ENCODE results near the gene TFAP2B.

The TFAP2B gene

GRCh38 chr6:50818673-50819072 lies at the start of gene TFAP2B:
TFAP2B (plus strand) TSS chr6:50818871; CDS start chr6:50818892, 21 bp downstream.
- no peak for DNase-seq (ENCODE audit: low read depth)

- no peak for DNase-seq (ENCODE audit: low read depth)
Measured at GRCh38 chr6:50778696-50779095, 40.0 kb upstream of the TFAP2B start.

- DNase-seq (ENCODE audit: low read depth), result no peak
Measured at GRCh38 chr6:50780382-50780781, 38.3 kb upstream of the TFAP2B start.

GRCh38 chr6:50785921-50786320 lies 32.8 kb upstream of the TFAP2B start:
- DNase-seq (ENCODE audit: low read depth), result no peak

GRCh38 chr6:50791900-50792508 lies 26.7 kb upstream of the TFAP2B start:
- no peak for DNase-seq (ENCODE audit: low read depth)

GRCh38 chr6:50792771-50793170 lies 25.9 kb upstream of the TFAP2B start:
- no peak for DNase-seq (ENCODE audit: low read depth)

GRCh38 chr6:50795574-50795973 lies 23.1 kb upstream of the TFAP2B start:
- DNase-seq (ENCODE audit: low read depth), result no peak

GRCh38 chr6:50804283-50804682 lies 14.4 kb upstream of the TFAP2B start:
- no peak for DNase-seq (ENCODE audit: low read depth)

GRCh38 chr6:50807035-50807434 lies 11.6 kb upstream of the TFAP2B start:
- no peak for DNase-seq (ENCODE audit: low read depth)

GRCh38 chr6:50815436-50816114 lies 3.1 kb upstream of the TFAP2B start:
- DNase-seq (ENCODE audit: low read depth), result no peak

- DNase-seq (ENCODE audit: low read depth), result peak; percentile 13
Measured at GRCh38 chr6:50816115-50816675, 2.5 kb upstream of the TFAP2B start.

GRCh38 chr6:50816947-50817645 lies 1.6 kb upstream of the TFAP2B start:
- DNase-seq (ENCODE audit: low read depth), result no peak

- no peak for DNase-seq (ENCODE audit: low read depth)
Measured at GRCh38 chr6:50817646-50817950, 1.1 kb upstream of the TFAP2B start.

GRCh38 chr6:50818020-50818419 lies 651 bp upstream of the TFAP2B start:
- DNase-seq (ENCODE audit: low read depth), result no peak

GRCh38 chr6:50819466-50819903 lies 814 bp downstream of the TFAP2B start:
- DNase-seq (ENCODE audit: low read depth), result no peak

- no peak for DNase-seq (ENCODE audit: low read depth)
Measured at GRCh38 chr6:50819904-50820868, 1.5 kb downstream of the TFAP2B start.

GRCh38 chr6:50820869-50821264 lies 2.2 kb downstream of the TFAP2B start:
- DNase-seq (ENCODE audit: low read depth), result no peak

- DNase-seq (ENCODE audit: low read depth), result no peak
Measured at GRCh38 chr6:50821441-50822077, 2.9 kb downstream of the TFAP2B start.

- no peak for DNase-seq (ENCODE audit: low read depth)
Measured at GRCh38 chr6:50822078-50822476, 3.4 kb downstream of the TFAP2B start.

- no peak for DNase-seq (ENCODE audit: low read depth)
Measured at GRCh38 chr6:50823094-50823920, 4.6 kb downstream of the TFAP2B start.

- no peak for DNase-seq (ENCODE audit: low read depth)
Measured at GRCh38 chr6:50824552-50824951, 5.9 kb downstream of the TFAP2B start.
